Activated T-cell treated with anti-CD3 and anti-CD28 coated beads for 4 hours (primary cell): ENCODE results near the gene ALAS2.
"Not testable (repeated sequence)": the region's sequence is repeated elsewhere in the genome, so short reads cannot be mapped to it uniquely, and the experiment has no call there.

ENCODE experiments used
- DNase-seq: peaks from one replicate; pipeline ENCODE4 v3.0.0-alpha.2; 2020

Gene ALAS2

GRCh38 chrX:55004231-55004630 lies 26.5 kb downstream of the ALAS2 start:
- DNase-seq: no peak

- peak; percentile 74 for DNase-seq
Measured at GRCh38 chrX:54999717-55000598, 30.8 kb downstream of the ALAS2 start, which contains the start of gene APEX2. Gene APEX2, plus strand, starts transcription at chrX:55000363. Its CDS starts 60 bp downstream, at chrX:55000423.

- no peak for DNase-seq
Measured at GRCh38 chrX:54995621-54996020, 35.2 kb downstream of the ALAS2 start.

- no peak for DNase-seq
Measured at GRCh38 chrX:54994668-54995351, 36.0 kb downstream of the ALAS2 start.

- no peak for DNase-seq
Measured at GRCh38 chrX:54994099-54994498, 36.7 kb downstream of the ALAS2 start, which contains the start of gene PFKFB1. Gene PFKFB1, minus strand, starts transcription at chrX:54994188. Its CDS starts 181 bp downstream, at chrX:54994007.

- DNase-seq: no peak
Measured at GRCh38 chrX:54992911-54993622, 37.7 kb downstream of the ALAS2 start.

DNA sequence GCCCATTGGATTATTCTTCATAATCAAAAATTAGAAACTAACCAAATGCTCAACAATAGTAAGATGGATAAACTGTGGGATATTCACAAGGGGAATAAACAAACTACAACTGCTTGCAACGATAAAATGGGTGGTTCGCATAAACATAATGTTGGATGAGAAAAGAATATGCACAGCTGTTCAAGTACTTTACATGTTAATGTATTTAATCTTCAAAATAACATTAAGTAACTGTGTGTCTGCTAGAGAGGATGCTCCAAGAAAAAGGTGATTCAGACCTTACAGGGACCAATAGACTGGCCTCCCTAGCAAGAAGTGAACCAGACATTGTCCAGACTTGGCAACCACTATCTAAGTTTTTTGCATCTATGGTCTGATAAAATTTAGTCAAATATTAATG lies 39.1 kb downstream of the ALAS2 start:
- DNase-seq: no peak

DNA sequence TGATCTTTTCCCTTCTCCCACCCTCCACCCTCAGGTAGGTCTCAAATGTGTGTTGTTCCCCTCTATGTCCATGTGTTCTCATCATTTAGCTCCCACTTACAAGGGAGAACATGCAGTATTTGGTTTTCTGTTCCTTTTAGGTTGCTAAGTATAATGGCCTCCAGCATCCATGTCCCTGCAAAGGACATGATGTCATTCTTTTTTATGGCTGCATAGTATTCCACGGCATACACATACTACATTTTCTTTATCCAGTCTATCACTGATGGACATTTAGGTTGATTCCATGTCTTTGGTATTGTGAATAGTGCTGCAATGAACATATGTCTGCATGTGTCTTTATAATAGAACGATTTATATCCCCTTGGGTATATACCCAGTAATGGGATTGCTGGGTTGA lies 47.5 kb downstream of the ALAS2 start:
- not testable (repeated sequence) for DNase-seq

DNA sequence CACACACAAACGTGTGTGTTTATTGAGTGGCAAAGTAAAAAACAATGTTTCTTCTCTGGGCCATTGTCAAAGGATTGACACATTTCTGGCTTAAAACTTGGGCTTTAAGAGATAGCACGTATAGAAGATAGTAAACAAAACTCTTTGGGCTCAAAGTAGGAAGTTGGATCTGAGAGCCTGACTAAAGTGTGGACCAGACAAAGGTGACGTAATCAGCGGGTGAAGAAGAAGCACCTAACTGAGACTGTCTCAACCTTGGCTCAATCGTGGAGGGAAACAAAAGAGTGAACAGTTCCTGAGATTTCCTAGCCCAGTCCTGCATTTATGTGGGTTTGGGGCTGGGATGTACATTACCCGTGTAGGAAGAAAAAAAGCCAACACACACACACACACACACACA lies 50.4 kb downstream of the ALAS2 start:
- no peak for DNase-seq

DNA sequence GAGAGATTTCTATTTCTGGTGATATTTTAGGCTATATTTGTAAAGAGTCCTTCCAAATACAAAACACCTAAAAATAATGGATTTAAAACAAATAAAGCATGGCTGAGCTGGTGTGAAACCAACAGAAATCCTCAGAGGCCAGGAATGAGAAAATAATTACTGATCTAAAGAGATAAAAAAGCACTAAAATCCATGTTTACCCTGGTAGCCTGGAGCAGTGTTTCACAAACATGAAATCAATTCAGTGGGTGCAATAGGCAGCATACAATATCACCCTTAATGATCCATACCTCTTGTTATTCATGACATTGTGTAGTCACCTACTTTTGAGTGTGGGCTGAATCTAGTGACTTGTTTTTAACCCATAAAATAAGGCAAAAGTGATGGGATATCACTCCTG lies 51.3 kb downstream of the ALAS2 start:
- DNase-seq: no peak

DNA sequence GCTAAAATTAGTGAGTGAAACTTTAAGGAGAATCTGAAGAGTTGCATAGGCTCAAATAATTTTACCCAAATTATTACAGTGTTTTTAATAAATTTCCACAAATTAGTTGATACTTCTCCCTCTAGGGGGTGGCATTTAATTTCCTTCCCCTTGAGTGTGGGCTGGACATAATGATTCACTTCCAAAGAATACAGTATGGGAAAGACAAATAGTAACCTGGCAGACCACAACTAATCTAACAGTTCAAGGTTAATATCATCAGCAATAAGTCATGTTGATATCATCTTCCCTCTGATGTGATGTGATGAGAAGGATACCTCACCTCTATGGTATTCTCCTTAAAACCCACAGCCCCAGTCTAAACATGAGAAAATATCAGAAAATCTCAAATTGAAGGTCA lies 52.3 kb downstream of the ALAS2 start:
- DNase-seq: no peak

- DNase-seq: no peak
Measured at GRCh38 chrX:54977387-54977786, 53.4 kb downstream of the ALAS2 start.

GRCh38 chrX:54964766-54965497 lies 65.8 kb downstream of the ALAS2 start:
- DNase-seq: no peak

GRCh38 chrX:54961750-54962149 lies 69.0 kb downstream of the ALAS2 start:
- DNase-seq: no peak
